Liver (tissue), 9 donors: ENCODE results near the gene ATP11A. TPM values are rescaled to one million over a fixed set of nuclear protein-coding genes. Genes with fewer than 3 reads are reported as not detected.
"Not testable (repeated sequence)": the region's sequence is repeated elsewhere in the genome, so short reads cannot be mapped to it uniquely, and the experiment has no call there.

Source experiments
- DNase-seq: peaks from one replicate; pipeline ENCODE4 v3.0.0-alpha.2; 2017; ENCODE audit warnings: low spot score
- H3K27ac ChIP-seq, 2 donors: one replicate each; pipeline ENCODE4 v1.7.0; 2013; ENCODE audit warnings: inconsistent platforms in 2 of 2, low read length in 2 of 2, control low read depth in 1 of 2, low read depth in 1 of 2, mild to moderate bottlenecking in 1 of 2
- H3K27me3 ChIP-seq, 4 donors: one replicate each; pipeline versions ENCODE4 v1.6.1 to v1.7.0; 2013; ENCODE audit warnings: low read length in 3 of 4, inconsistent platforms in 1 of 4, mild to moderate bottlenecking in 1 of 4, moderate library complexity in 1 of 4; ENCODE audit not compliant: control insufficient read depth in 4 of 4, insufficient read depth in 4 of 4
- H3K36me3 ChIP-seq, 4 donors: one replicate each; pipeline versions ENCODE4 v1.6.1 to v1.7.0; 2013; ENCODE audit warnings: low read length in 3 of 4, mild to moderate bottlenecking in 3 of 4, low read depth in 1 of 4, moderate library complexity in 1 of 4; ENCODE audit not compliant: control insufficient read depth in 4 of 4, insufficient read depth in 3 of 4
- H3K4me1 ChIP-seq, 4 donors: one replicate each; pipeline versions ENCODE4 v1.6.1 to v1.7.0; 2013; ENCODE audit warnings: low read length in 3 of 4, mild to moderate bottlenecking in 3 of 4, moderate library complexity in 1 of 4; ENCODE audit not compliant: control insufficient read depth in 4 of 4, insufficient read depth in 4 of 4
- H3K4me3 ChIP-seq, 3 donors: one replicate each; pipeline versions ENCODE4 v1.6.1 to v1.7.0; 2013; ENCODE audit warnings: low read length in 3 of 3, control low read depth in 1 of 3, low read depth in 1 of 3, mild to moderate bottlenecking in 1 of 3
- H3K9ac ChIP-seq, 2 donors: one replicate each; pipeline ENCODE4 v1.7.0; 2013; ENCODE audit warnings: low read length in 2 of 2, mild to moderate bottlenecking in 2 of 2, moderate library complexity in 2 of 2, control low read depth in 1 of 2, low read depth in 1 of 2
- H3K9me3 ChIP-seq, 4 donors: one replicate each; pipeline versions ENCODE4 v1.6.1 to v1.7.0; 2013; ENCODE audit warnings: low read length in 3 of 4; ENCODE audit not compliant: control insufficient read depth in 4 of 4
- ATF3 ChIP-seq: IDR thresholded peaks from 2 replicates; pipeline ENCODE4 v1.6.1; 2016; ENCODE audit warnings: antibody characterized with exemption
- CTCF ChIP-seq: fragments of 150-350 bp; IDR thresholded peaks from 2 replicates; pipeline ENCODE4 v1.5.1; 2017; ENCODE audit warnings: improper control_type of control experiment, low read depth, low read length; ENCODE audit not compliant: missing input control
- EGR1 ChIP-seq, 2 donors: IDR thresholded peaks; 2 replicates each; pipeline ENCODE4 v1.6.1; 2016 to 2018; ENCODE audit warnings: antibody characterized with exemption in 2 of 2, low read depth in 2 of 2
- FOXA1 ChIP-seq: IDR thresholded peaks from 2 replicates; pipeline ENCODE4 v1.6.1; 2016; ENCODE audit warnings: antibody characterized with exemption
- FOXA2 ChIP-seq: IDR thresholded peaks from 2 replicates; pipeline ENCODE4 v1.6.1; 2016; ENCODE audit warnings: antibody characterized with exemption
- GABPA ChIP-seq, 2 donors: IDR thresholded peaks in 1 of 2; conservative IDR thresholded peaks in 1 of 2; 2 replicates each; pipeline ENCODE4 v1.6.1; 2016; ENCODE audit warnings: antibody characterized with exemption in 2 of 2, mild to moderate bottlenecking in 1 of 2, moderate library complexity in 1 of 2
- HNF4A ChIP-seq, 2 donors: conservative IDR thresholded peaks; 2 replicates each; pipeline ENCODE4 v1.6.1; 2016; ENCODE audit warnings: antibody characterized with exemption in 2 of 2, mild to moderate bottlenecking in 2 of 2
- HNF4G ChIP-seq: IDR thresholded peaks from 2 replicates; pipeline ENCODE4 v1.6.1; 2016; ENCODE audit warnings: antibody characterized with exemption
- JUND ChIP-seq, 2 donors: IDR thresholded peaks; 2 replicates each; pipeline ENCODE4 v1.6.1; 2016; ENCODE audit warnings: antibody characterized with exemption in 2 of 2
- MAX ChIP-seq: IDR thresholded peaks from 2 replicates; pipeline ENCODE4 v1.6.1; 2016; ENCODE audit warnings: antibody characterized with exemption
- NR2F2 ChIP-seq: IDR thresholded peaks from 2 replicates; pipeline ENCODE4 v1.6.1; 2016; ENCODE audit warnings: antibody characterized with exemption
- RAD21 ChIP-seq, 2 donors: IDR thresholded peaks; 2 replicates each; pipeline ENCODE4 v1.6.1; 2016; ENCODE audit warnings: antibody characterized with exemption in 2 of 2, mild to moderate bottlenecking in 2 of 2
- REST ChIP-seq: IDR thresholded peaks from 2 replicates; pipeline ENCODE4 v1.6.1; 2016; ENCODE audit warnings: antibody characterized with exemption, mild to moderate bottlenecking
- RXRA ChIP-seq, 2 donors: IDR thresholded peaks; 2 replicates each; pipeline ENCODE4 v1.6.1; 2017 to 2018; ENCODE audit warnings: antibody characterized with exemption in 2 of 2, mild to moderate bottlenecking in 1 of 2
- SP1 ChIP-seq: IDR thresholded peaks from 2 replicates; pipeline ENCODE4 v1.6.1; 2018; ENCODE audit warnings: antibody characterized with exemption, mild to moderate bottlenecking
- TAF1 ChIP-seq: conservative IDR thresholded peaks from 2 replicates; pipeline ENCODE4 v1.6.1; 2016; ENCODE audit warnings: antibody characterized with exemption, mild to moderate bottlenecking
- YY1 ChIP-seq: IDR thresholded peaks from 2 replicates; pipeline ENCODE4 v1.6.1; 2016; ENCODE audit warnings: antibody characterized with exemption, mild to moderate bottlenecking
- ZBTB33 ChIP-seq: IDR thresholded peaks from 2 replicates; pipeline ENCODE4 v1.6.1; 2016; ENCODE audit warnings: antibody characterized with exemption
- WGBS: extraction: QIAGEN DNeasy Blood & Tissue Kit; methylation state at CpG from one replicate; pipeline ENCODE4 v1.1.7; 2013; 5-methylcytosine and 5-hydroxymethylcytosine counted together
- polyA plus RNA-seq, 2 donors: library from polyadenylated mRNA; stranded (reverse) in 1 of 2; unstranded in 1 of 2; fragments of 200-250 nt in 1 of 2; fragments of >200 nt in 1 of 2; fragmentation: Nextera tagmentation in 1 of 2; extraction: Ambion mirVana in 1 of 2; gene quantifications; one replicate each; pipeline versions ENCODE4 v1.2.1 to v1.2.3, GENCODE V29; 2013 to 2015
- total RNA-seq, 2 donors: library from RNA; depleted of rRNA; stranded (reverse); fragments of >200 nt; gene quantifications; one replicate each; pipeline ENCODE4 v1.2.3, GENCODE V29; 2014
- donor health status: healthy.
- donor health status: healthy.
- donor health status: healthy.
- donor health status: healthy.
- donor health status: healthy.

Gene ATP11A
- total and polyA plus RNA-seq, 4 donors = 8.7 to 27.9 (median 13.8) TPM

- 86% methylated on average over 7 of the region's 7 CpGs for WGBS
- H3K4me1 ChIP-seq = no peaks in the 10 kb centered on the region
Measured at GRCh38 chr13:112675366-112675756, 14.5 kb upstream of the ATP11A start.

GRCh38 chr13:112677421-112677962, 12.3 kb upstream of the ATP11A start:
- H3K4me3 ChIP-seq, H3K4me1 ChIP-seq, H3K9ac ChIP-seq, H3K27ac ChIP-seq, H3K27me3 ChIP-seq, H3K36me3 ChIP-seq, DNase-seq, H3K9me3 ChIP-seq: not testable (repeated sequence)
- WGBS = 89% methylated on average over 9 of the region's 9 CpGs

More at GRCh38 chr13:112675366-112675756, 14.5 kb upstream of the ATP11A start:
- DNase-seq = no peak
- Histone ChIP-seq H3K9ac (no peak overlapping the region), H3K4me3 (no peak overlapping the region), H3K27me3 (no peaks in the 10 kb centered on the region), H3K9me3 (no peaks in the 10 kb centered on the region), H3K27ac (no peak overlapping the region), H3K36me3 (no peaks in the 10 kb centered on the region)
- no peak for TF ChIP-seq CTCF
- TF ChIP-seq EGR1 (IDR thresholded peaks at IDR 0.05; ENCODE audit: low read depth in 2 of 2) = no peak
- TF ChIP-seq RAD21 (IDR thresholded peaks at IDR 0.05) = no peak
- no peak for TF ChIP-seq GABPA (IDR thresholded peaks at IDR 0.05 in 1 of 2, conservative IDR thresholded peaks at IDR 0.05 in 1 of 2)
- TF ChIP-seq HNF4A (conservative IDR thresholded peaks at IDR 0.05) = no peak
- no peak for TF ChIP-seq ATF3
- TF ChIP-seq JUND (IDR thresholded peaks at IDR 0.05) = no peak
- TF ChIP-seq RXRA (IDR thresholded peaks at IDR 0.05) = no peak
- TF ChIP-seq REST = no peak
- no peak for TF ChIP-seq NR2F2
- no peak for TF ChIP-seq MAX
- TF ChIP-seq FOXA2 = no peak
- TF ChIP-seq TAF1 = no peak
- no peak for TF ChIP-seq FOXA1
- no peak for TF ChIP-seq HNF4G
- no peak for TF ChIP-seq SP1
- TF ChIP-seq ZBTB33 = no peak
- TF ChIP-seq YY1 = no peak
